GM12873 (cell line): Measurements from ENCODE around the gene SCYGR4.

ENCODE experiments used
- CTCF ChIP-seq: IDR thresholded peaks from 2 replicates; pipeline ENCODE4 v1.5.1; 2012; ENCODE audit warnings: low read depth, mild to moderate bottlenecking, moderate library complexity, low read length, control low read depth; ENCODE audit not compliant: insufficient read depth; ENCODE audit errors: missing control alignments

SCYGR4 gene

GRCh38 chr2:227602358-227602757, 14.9 kb upstream of the SCYGR4 start:
- no peak for TF ChIP-seq CTCF

GRCh38 chr2:227606476-227606875, 10.8 kb upstream of the SCYGR4 start:
- no peak for TF ChIP-seq CTCF

GRCh38 chr2:227607941-227608340, 9.4 kb upstream of the SCYGR4 start:
- TF ChIP-seq CTCF: no peak

- no peak for TF ChIP-seq CTCF
These were observed 8.5 kb upstream of the SCYGR4 start for GRCh38 chr2:227608561-227609338.

GRCh38 chr2:227610123-227610522, 7.2 kb upstream of the SCYGR4 start:
- TF ChIP-seq CTCF: no peak

- no peak for TF ChIP-seq CTCF
These were observed 4.6 kb upstream of the SCYGR4 start for GRCh38 chr2:227612546-227613271.

- no peak for TF ChIP-seq CTCF
These were observed 4.0 kb upstream of the SCYGR4 start for GRCh38 chr2:227613272-227613660.
